A549 (cell line): ENCODE data around the gene CCDC73. TPM values are rescaled to one million over a fixed set of nuclear protein-coding genes. Genes with fewer than 3 reads are reported as not detected.

Experiments used
- ATAC-seq, 2 experiments: fragments of 200-7000 bp in 1 of 2; fragments of >200 bp in 1 of 2; cut with Nextera tagmentation in 1 of 2; cut with Tn5 transposase in 1 of 2; 3 replicates each; pipeline versions ENCODE4 v1.8.0 to v1.9.1; 2018 to 2020; ENCODE audit warnings: mild to moderate bottlenecking in 1 of 2, moderate library complexity in 1 of 2
- CTCF ChIA-PET: fragments of 300-600 bp; sonication (Branson Sonifier 250); formaldehyde crosslinking; extraction: SDS; loops from one replicate; lab custom pipeline; 2021; ENCODE audit warnings: antibody characterized with exemption, inconsistent platforms; lab: Yijun Ruan, JAX
- POLR2A ChIA-PET: fragments of 350-600 bp; formaldehyde crosslinking; extraction: SDS; loops from one replicate; lab custom pipeline; 2021; ENCODE audit warnings: antibody characterized with exemption, inconsistent platforms; lab: Yijun Ruan, JAX
- DNase-seq, 2 experiments: peaks; one replicate each; pipeline versions ENCODE4 v3.0.0 to v3.0.0-alpha.2; 2011 to 2016; ENCODE audit warnings: low read depth in 1 of 2, low spot score in 1 of 2
- FAIRE-seq: peaks from 2 replicates; lab custom pipeline; 2011; peaks lifted over from hg19 to GRCh38; lab: Jason Lieb, UNC
- H3K27ac ChIP-seq, 2 experiments: fragments of >200 bp; sonication (Bioruptor Twin); formaldehyde crosslinking; 3 replicates each; pipeline ENCODE4 v1.5.1; 2016 to 2017
- H3K4me1 ChIP-seq: fragments of >200 bp; sonication (Bioruptor Twin); formaldehyde crosslinking; 3 replicates; pipeline ENCODE4 v1.6.1; 2016
- H3K4me2 ChIP-seq: fragments of >200 bp; sonication (Bioruptor Twin); formaldehyde crosslinking; 3 replicates; pipeline ENCODE4 v1.6.1; 2016
- H3K4me3 ChIP-seq: fragments of >200 bp; sonication (Bioruptor Twin); formaldehyde crosslinking; 3 replicates; pipeline ENCODE4 v1.5.1; 2016
- H3K9me3 ChIP-seq: fragments of >200 bp; sonication (Bioruptor Twin); formaldehyde crosslinking; 3 replicates; pipeline ENCODE4 v1.6.1; 2016
- CBX2 ChIP-seq: fragments of 200-600 bp; sonication (generic); IDR thresholded peaks from 2 replicates; pipeline ENCODE4 v1.6.1; 2016; ENCODE audit warnings: low read depth, mild to moderate bottlenecking, borderline replicate concordance
- CEBPB ChIP-seq, 2 experiments: fragments of >200 bp in 1 of 2; sonication (Bioruptor Twin) in 1 of 2; formaldehyde crosslinking in 1 of 2; IDR thresholded peaks; 2 replicates each; pipeline ENCODE4 v1.6.1; 2012 to 2016
- CHD2 ChIP-seq: fragments of 150-350 bp; IDR thresholded peaks from 2 replicates; pipeline ENCODE4 v1.6.1; 2014; ENCODE audit warnings: low read length; ENCODE audit not compliant: partially characterized antibody
- CHD4 ChIP-seq: fragments of 200-600 bp; sonication (generic); IDR thresholded peaks from 2 replicates; pipeline ENCODE4 v1.6.1; 2016; ENCODE audit warnings: antibody characterized with exemption, mild to moderate bottlenecking, borderline replicate concordance
- HDAC2 ChIP-seq: fragments of 200-600 bp; sonication (generic); IDR thresholded peaks from 2 replicates; pipeline ENCODE4 v1.6.1; 2016
- HOXB13 ChIP-seq: fragments of 250-450 bp; sonication (Bioruptor Pico); IDR thresholded peaks from 2 replicates; pipeline ENCODE4 v1.5.0; 2020; ENCODE audit warnings: low read depth, mild to moderate bottlenecking, moderate library complexity
- JUNB ChIP-seq: fragments of >200 bp; sonication (Bioruptor Twin); formaldehyde crosslinking; IDR thresholded peaks from 2 replicates; pipeline ENCODE4 v1.6.1; 2016
- KDM1A ChIP-seq: fragments of 200-600 bp; sonication (generic); IDR thresholded peaks from 2 replicates; pipeline ENCODE4 v1.6.1; 2016; ENCODE audit warnings: low read depth, mild to moderate bottlenecking
- RAD21 ChIP-seq, 2 experiments: fragments of >200 bp in 1 of 2; sonication (Bioruptor Twin) in 1 of 2; formaldehyde crosslinking in 1 of 2; IDR thresholded peaks in 1 of 2; conservative IDR thresholded peaks in 1 of 2; 2 replicates in 1 of 2; 3 replicates in 1 of 2; pipeline ENCODE4 v1.6.1; 2012 to 2018; ENCODE audit warnings: inconsistent platforms in 1 of 2
- RFX5 ChIP-seq: fragments of 450-650 bp; IDR thresholded peaks from 2 replicates; pipeline ENCODE4 v1.7.1; 2014; ENCODE audit warnings: antibody characterized with exemption, mild to moderate bottlenecking, moderate library complexity
- SMC3 ChIP-seq: fragments of >200 bp; sonication (Bioruptor Twin); formaldehyde crosslinking; IDR thresholded peaks from 3 replicates; pipeline ENCODE4 v1.6.1; 2018; ENCODE audit warnings: inconsistent platforms
- SREBF2 ChIP-seq: fragments of 450-650 bp; IDR thresholded peaks from 2 replicates; pipeline ENCODE4 v1.6.1; 2014; ENCODE audit warnings: mild to moderate bottlenecking, moderate library complexity
- TP53 ChIP-seq: fragments of 250-450 bp; sonication (Bioruptor Pico); IDR thresholded peaks from 2 replicates; pipeline ENCODE4 v1.5.0; 2021; ENCODE audit warnings: mild to moderate bottlenecking, moderate library complexity
- ZNF302 ChIP-seq: fragments of 250-450 bp; sonication (Bioruptor Pico); IDR thresholded peaks from 2 replicates; pipeline ENCODE4 v1.9.0; 2021; ENCODE audit warnings: inconsistent platforms, mild to moderate bottlenecking, moderate library complexity
- WGBS: methylation state at CpG from one replicate; pipeline ENCODE4 v1.1.6; 2017; ENCODE audit errors: missing lambda C conversion rate; 5-methylcytosine and 5-hydroxymethylcytosine counted together
- polyA plus RNA-seq, 4 experiments: library from polyadenylated mRNA; depleted of rRNA in 3 of 4; stranded (reverse); fragments of >200 nt; fragmentation: RNase III in 1 of 4; extraction: RNeasy Plus Mini Kit Qiagen cat#74134 plus additional on column Dnase treatment in 1 of 4; gene quantifications; 2 replicates in 3 of 4; 3 replicates in 1 of 4; pipeline ENCODE4 v1.2.3, GENCODE V29; 2011 to 2017
- TF ChIP-seq, protein P1 (sequence below): fragments of >200 bp; sonication (Bioruptor Twin); formaldehyde crosslinking; IDR thresholded peaks from 3 replicates; pipeline ENCODE4 v1.5.1; 2016
- TF ChIP-seq, protein P2 (sequence below): IDR thresholded peaks from 2 replicates; pipeline ENCODE4 v1.6.1; 2012; ENCODE audit warnings: low read depth, borderline replicate concordance
- TF ChIP-seq, protein P3 (sequence below): fragments of 250-450 bp; sonication (Bioruptor Pico); IDR thresholded peaks from 2 replicates; pipeline ENCODE4 v1.5.0; 2021; ENCODE audit warnings: mild to moderate bottlenecking, moderate library complexity, borderline replicate concordance
- TF ChIP-seq, protein P4 (sequence below): fragments of 250-450 bp; sonication (Bioruptor Pico); IDR thresholded peaks from 2 replicates; pipeline ENCODE4 v1.5.0; 2020; ENCODE audit warnings: low read depth, mild to moderate bottlenecking, moderate library complexity
- TF ChIP-seq, protein P5 (sequence below): fragments of >200 bp; sonication (Bioruptor Twin); formaldehyde crosslinking; IDR thresholded peaks from 2 replicates; pipeline ENCODE4 v1.6.1; 2016
- TF ChIP-seq, protein P6 (sequence below): fragments of 200-600 bp; sonication (generic); IDR thresholded peaks from 2 replicates; pipeline ENCODE4 v1.6.1; 2016; ENCODE audit warnings: antibody characterized with exemption, mild to moderate bottlenecking, moderate library complexity

The CCDC73 gene
- polyA plus RNA-seq, 2 of the 4 experiments (the other 2 are of a cell fraction): 0.03 TPM; not detected in 1

DNA sequence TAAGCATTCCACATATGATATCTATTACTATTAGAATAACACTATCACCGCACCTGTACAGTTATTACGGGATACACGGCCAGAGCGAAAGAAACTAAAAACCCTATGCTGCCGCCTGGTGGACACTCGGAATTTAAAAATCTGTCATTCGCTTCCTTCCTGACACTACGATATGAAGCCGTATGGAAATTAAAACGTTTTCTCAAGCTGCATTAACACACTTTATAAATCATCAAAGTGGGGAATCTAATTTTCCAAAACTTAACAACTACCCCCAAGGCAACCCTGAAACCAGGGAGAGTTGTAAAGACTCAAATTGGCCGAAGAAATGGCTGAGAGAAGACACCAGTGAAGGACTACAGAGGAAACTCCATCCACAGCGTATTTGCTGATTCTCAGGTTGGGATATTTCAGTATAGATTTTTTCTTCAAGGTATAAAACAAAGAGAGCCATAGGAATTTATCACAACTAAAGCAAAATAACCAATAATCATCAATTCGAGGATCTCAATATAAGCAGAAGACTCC lies 1.4 kb downstream of the CCDC73 start:
- DNase-seq (peak; percentile 31), FAIRE-seq (peak; percentile 32), ATAC-seq (peak; percentile 91 to 94)
- 13% methylated on average over 13 of the region's 13 CpGs for WGBS
- no peak for TF ChIP-seq CBX2
- TF ChIP-seq SMC3: peak; percentile 96
- TF ChIP-seq, protein P1, sequence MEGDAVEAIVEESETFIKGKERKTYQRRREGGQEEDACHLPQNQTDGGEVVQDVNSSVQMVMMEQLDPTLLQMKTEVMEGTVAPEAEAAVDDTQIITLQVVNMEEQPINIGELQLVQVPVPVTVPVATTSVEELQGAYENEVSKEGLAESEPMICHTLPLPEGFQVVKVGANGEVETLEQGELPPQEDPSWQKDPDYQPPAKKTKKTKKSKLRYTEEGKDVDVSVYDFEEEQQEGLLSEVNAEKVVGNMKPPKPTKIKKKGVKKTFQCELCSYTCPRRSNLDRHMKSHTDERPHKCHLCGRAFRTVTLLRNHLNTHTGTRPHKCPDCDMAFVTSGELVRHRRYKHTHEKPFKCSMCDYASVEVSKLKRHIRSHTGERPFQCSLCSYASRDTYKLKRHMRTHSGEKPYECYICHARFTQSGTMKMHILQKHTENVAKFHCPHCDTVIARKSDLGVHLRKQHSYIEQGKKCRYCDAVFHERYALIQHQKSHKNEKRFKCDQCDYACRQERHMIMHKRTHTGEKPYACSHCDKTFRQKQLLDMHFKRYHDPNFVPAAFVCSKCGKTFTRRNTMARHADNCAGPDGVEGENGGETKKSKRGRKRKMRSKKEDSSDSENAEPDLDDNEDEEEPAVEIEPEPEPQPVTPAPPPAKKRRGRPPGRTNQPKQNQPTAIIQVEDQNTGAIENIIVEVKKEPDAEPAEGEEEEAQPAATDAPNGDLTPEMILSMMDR: peak; percentile 95
- peak; percentile 82 to 90 for TF ChIP-seq RAD21 (conservative IDR thresholded peaks at IDR 0.05 in 1 of 2, IDR thresholded peaks at IDR 0.05 in 1 of 2)
- no peak overlapping the region for H3K27ac ChIP-seq
- no peaks in the 10 kb centered on the region for H3K9me3 ChIP-seq
- peak overlapping the region; percentile 84 for H3K4me2 ChIP-seq
- CTCF ChIA-PET: interaction anchor here (0.6 to 6.3 kb wide), 24 partner anchors 10 to 471 kb away, joined by 3 to 53 read pairs (median 4); no protein-coding TSS in a partner anchor
- peak overlapping the region; percentile 18; the same call in 1 of the 3 replicates for H3K4me3 ChIP-seq
- 0 out of 3 replicates have a peak, but pooled peaks cover 3% of the 10 kb centered on the region for H3K4me1 ChIP-seq
- POLR2A ChIA-PET: interaction anchor here (0.5 kb wide), 1 partner anchor 262 kb away, joined by 5 read pairs; no protein-coding TSS in a partner anchor

DNA sequence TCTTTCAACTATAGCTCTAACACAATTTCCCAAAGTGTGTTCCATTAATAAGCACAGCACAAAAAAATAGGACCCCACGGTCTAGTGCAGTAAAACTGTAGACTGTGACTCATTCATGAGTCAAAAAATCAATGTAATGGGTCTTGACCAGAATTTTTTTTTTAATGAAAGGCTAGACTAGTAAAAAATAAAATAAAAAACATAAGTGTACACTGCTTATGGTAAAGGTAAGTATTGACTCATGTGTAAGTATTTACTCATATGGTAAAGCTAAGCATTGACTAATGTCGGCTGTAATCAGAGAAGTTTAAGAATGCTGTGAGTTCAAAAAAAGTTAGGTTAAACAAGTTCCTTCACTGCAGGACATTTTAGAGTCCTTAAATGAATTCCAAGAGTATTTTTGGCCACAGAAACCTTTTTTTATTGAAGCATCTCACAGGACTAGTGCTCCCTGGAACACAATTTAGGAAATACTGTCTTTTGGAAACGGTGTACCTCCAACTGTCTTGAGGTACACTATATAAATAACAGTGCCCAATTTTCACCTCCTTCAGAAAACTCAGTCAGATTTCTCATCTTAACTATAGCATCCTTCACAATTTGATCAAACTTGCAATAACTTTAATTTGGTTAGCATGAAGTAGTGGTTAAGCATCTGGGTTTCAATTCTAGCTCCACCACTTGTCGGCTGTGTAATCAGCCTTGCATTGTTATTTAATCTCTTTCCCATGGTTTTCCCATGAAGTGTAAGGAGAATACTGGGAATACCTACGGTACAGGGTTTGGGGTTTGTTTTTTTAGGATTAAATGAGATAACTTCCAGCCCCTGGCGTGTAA lies 2.1 kb downstream of the CCDC73 start:
- peak; percentile 49 to 74; a peak in 4 of 6 replicates for ATAC-seq
- H3K4me3 ChIP-seq: 0 out of 3 replicates have a peak overlapping the region, but pooled peaks have one; percentile 18
- no peak overlapping the region for H3K27ac ChIP-seq
- H3K9me3 ChIP-seq: no peaks in the 10 kb centered on the region
- H3K4me1 ChIP-seq: 0 out of 3 replicates have a peak, but pooled peaks cover 3% of the 10 kb centered on the region
- H3K4me2 ChIP-seq: peak overlapping the region; percentile 84
- DNase-seq: no peak
- TF ChIP-seq, protein P2, sequence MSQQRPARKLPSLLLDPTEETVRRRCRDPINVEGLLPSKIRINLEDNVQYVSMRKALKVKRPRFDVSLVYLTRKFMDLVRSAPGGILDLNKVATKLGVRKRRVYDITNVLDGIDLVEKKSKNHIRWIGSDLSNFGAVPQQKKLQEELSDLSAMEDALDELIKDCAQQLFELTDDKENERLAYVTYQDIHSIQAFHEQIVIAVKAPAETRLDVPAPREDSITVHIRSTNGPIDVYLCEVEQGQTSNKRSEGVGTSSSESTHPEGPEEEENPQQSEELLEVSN: 0 out of 2 replicates have a peak, but pooled peaks have one; percentile 24
- TF ChIP-seq HOXB13 (CRISPR knock-in tag): no peak
- TF ChIP-seq, protein P3, sequence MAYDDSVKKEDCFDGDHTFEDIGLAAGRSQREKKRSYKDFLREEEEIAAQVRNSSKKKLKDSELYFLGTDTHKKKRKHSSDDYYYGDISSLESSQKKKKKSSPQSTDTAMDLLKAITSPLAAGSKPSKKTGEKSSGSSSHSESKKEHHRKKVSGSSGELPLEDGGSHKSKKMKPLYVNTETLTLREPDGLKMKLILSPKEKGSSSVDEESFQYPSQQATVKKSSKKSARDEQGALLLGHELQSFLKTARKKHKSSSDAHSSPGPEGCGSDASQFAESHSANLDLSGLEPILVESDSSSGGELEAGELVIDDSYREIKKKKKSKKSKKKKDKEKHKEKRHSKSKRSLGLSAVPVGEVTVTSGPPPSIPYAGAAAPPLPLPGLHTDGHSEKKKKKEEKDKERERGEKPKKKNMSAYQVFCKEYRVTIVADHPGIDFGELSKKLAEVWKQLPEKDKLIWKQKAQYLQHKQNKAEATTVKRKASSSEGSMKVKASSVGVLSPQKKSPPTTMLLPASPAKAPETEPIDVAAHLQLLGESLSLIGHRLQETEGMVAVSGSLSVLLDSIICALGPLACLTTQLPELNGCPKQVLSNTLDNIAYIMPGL (CRISPR knock-in tag): no peak
- CTCF ChIA-PET: interaction anchor here (0.8 to 6.3 kb wide), 26 partner anchors 9 to 471 kb away, joined by 3 to 53 read pairs (median 4); no protein-coding TSS in a partner anchor
- POLR2A ChIA-PET: no interaction called here
- FAIRE-seq: no peak
- WGBS: 16% methylated on average over 6 of the region's 6 CpGs

DNA sequence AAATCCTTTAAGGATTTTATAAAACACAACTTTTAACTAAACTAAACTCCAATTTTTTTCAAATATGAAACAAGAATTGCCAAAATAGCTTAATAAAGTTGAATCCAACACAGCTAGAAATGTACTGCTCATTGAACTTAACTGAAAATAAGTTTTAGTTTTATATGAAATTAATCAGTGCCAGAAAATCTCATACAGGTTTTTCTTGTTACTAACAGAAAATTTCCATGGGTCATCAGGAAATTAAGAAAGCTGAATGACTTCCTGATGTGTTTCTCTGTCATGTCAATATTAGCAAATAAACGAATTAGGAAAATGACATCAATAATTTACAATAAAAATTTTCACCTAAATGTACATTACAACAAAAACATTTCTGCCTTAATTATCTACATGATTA lies 3.5 kb downstream of the CCDC73 start:
- no peaks in the 10 kb centered on the region for H3K9me3 ChIP-seq
- DNase-seq (no peak), FAIRE-seq (peak; percentile 23), ATAC-seq (no peak)
- ChIA-PET CTCF (interaction anchor here (0.9 to 6.3 kb wide), 6 partner anchors 11 to 469 kb away, joined by 3 to 53 read pairs (median 4); partner anchors contain the start of gene WT1), POLR2A (no interaction called here)
- H3K4me2 ChIP-seq: no peak overlapping the region
- no peak overlapping the region for H3K27ac ChIP-seq
- WGBS: 13% methylated on average over 1 of the region's 1 CpG
- H3K4me3 ChIP-seq: no peak overlapping the region
- TF ChIP-seq TP53 (no peak), HDAC2 (no peak), JUNB (no peak), KDM1A (no peak), SREBF2 (no peak), CHD2 (no peak), RFX5 (no peak), CEBPB (IDR thresholded peaks at IDR 0.05) (no peak), CHD4 (no peak), ZNF302 (no peak), SMC3 (no peak)
- TF ChIP-seq, protein P4, sequence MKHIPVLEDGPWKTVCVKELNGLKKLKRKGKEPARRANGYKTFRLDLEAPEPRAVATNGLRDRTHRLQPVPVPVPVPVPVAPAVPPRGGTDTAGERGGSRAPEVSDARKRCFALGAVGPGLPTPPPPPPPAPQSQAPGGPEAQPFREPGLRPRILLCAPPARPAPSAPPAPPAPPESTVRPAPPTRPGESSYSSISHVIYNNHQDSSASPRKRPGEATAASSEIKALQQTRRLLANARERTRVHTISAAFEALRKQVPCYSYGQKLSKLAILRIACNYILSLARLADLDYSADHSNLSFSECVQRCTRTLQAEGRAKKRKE (CRISPR knock-in tag): no peak
- TF ChIP-seq, protein P5, sequence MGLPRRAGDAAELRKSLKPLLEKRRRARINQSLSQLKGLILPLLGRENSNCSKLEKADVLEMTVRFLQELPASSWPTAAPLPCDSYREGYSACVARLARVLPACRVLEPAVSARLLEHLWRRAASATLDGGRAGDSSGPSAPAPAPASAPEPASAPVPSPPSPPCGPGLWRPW: no peak
- TF ChIP-seq, protein P6, sequence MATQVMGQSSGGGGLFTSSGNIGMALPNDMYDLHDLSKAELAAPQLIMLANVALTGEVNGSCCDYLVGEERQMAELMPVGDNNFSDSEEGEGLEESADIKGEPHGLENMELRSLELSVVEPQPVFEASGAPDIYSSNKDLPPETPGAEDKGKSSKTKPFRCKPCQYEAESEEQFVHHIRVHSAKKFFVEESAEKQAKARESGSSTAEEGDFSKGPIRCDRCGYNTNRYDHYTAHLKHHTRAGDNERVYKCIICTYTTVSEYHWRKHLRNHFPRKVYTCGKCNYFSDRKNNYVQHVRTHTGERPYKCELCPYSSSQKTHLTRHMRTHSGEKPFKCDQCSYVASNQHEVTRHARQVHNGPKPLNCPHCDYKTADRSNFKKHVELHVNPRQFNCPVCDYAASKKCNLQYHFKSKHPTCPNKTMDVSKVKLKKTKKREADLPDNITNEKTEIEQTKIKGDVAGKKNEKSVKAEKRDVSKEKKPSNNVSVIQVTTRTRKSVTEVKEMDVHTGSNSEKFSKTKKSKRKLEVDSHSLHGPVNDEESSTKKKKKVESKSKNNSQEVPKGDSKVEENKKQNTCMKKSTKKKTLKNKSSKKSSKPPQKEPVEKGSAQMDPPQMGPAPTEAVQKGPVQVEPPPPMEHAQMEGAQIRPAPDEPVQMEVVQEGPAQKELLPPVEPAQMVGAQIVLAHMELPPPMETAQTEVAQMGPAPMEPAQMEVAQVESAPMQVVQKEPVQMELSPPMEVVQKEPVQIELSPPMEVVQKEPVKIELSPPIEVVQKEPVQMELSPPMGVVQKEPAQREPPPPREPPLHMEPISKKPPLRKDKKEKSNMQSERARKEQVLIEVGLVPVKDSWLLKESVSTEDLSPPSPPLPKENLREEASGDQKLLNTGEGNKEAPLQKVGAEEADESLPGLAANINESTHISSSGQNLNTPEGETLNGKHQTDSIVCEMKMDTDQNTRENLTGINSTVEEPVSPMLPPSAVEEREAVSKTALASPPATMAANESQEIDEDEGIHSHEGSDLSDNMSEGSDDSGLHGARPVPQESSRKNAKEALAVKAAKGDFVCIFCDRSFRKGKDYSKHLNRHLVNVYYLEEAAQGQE: no peak
- H3K4me1 ChIP-seq: 0 out of 3 replicates have a peak, but pooled peaks cover 3% of the 10 kb centered on the region
